HG03066 (cell line): ENCODE results near the gene GCDH.

Source experiments
- ATAC-seq: cut with Tn5 transposase; IDR thresholded peaks from one replicate; pipeline ENCODE4 v1.9.1; 2021; ENCODE audit warnings: low read depth; ENCODE audit not compliant: unreplicated experiment

The GCDH gene

GRCh38 chr19:12937927-12938778 lies 47.2 kb downstream of the GCDH start, which contains the start of gene CALR:
Gene CALR, plus strand, starts transcription at chr19:12938609. Its CDS starts 71 bp downstream, at chr19:12938680.
- ATAC-seq, result peak; percentile 85

- no peak for ATAC-seq
Observed at GRCh38 chr19:12938779-12939601, 48.0 kb downstream of the GCDH start.

- no peak for ATAC-seq
Observed at GRCh38 chr19:12939975-12940423, 49.0 kb downstream of the GCDH start.

GRCh38 chr19:12940897-12941296 lies 49.9 kb downstream of the GCDH start:
- ATAC-seq, result no peak

- no peak for ATAC-seq
Observed at GRCh38 chr19:12943437-12944044, 52.6 kb downstream of the GCDH start.

GRCh38 chr19:12944104-12944674 lies 53.2 kb downstream of the GCDH start:
- no peak for ATAC-seq

- ATAC-seq, result no peak
Observed at GRCh38 chr19:12945479-12946091, 54.6 kb downstream of the GCDH start, which contains the start of gene RAD23A. Gene RAD23A, plus strand, starts transcription at chr19:12945862. Its CDS starts 87 bp downstream, at chr19:12945949.

GRCh38 chr19:12946092-12946721 lies 55.2 kb downstream of the GCDH start:
- no peak for ATAC-seq

- no peak for ATAC-seq
Observed at GRCh38 chr19:12946731-12947496, 56.0 kb downstream of the GCDH start.

- ATAC-seq, result no peak
Observed at GRCh38 chr19:12947702-12948611, 57.0 kb downstream of the GCDH start.

GRCh38 chr19:12948612-12949362 lies 57.8 kb downstream of the GCDH start:
- no peak for ATAC-seq
